ENCODE data around the gene CFAP20. TPM values are rescaled to one million over a fixed set of nuclear protein-coding genes. Genes with fewer than 3 reads are reported as not detected.

The CFAP20 gene
- total RNA-seq, 1 experiment from 2014 or later = 59.7 TPM

GRCh38 chr16:58124601-58124915, 4.6 kb downstream of the CFAP20 start:
- Histone ChIP-seq H3K9me2 (ENCODE audit: insufficient read depth) (no peaks in the 10 kb centered on the region), H3K36me3 (ENCODE audit: control insufficient read depth in 1 of 2, insufficient read depth in 2 of 2, low read length in 2 of 2) (no peaks in the 10 kb centered on the region), H2AFZ (ENCODE audit: low read depth, low read length, poor library complexity, severe bottlenecking) (no peak overlapping the region), H3K4me2 (ENCODE audit: low read length) (no peak overlapping the region), H3K4me3 (replicated peaks in 1 of 2; ENCODE audit: low read depth in 1 of 2, low read length in 2 of 2) (no peak overlapping the region), H3K27me3 (ENCODE audit: insufficient read depth, low read length) (no peaks in the 10 kb centered on the region), H3K9me3 (ENCODE audit: control insufficient read depth in 1 of 2, insufficient read depth in 1 of 2, low read depth in 1 of 2, low read length in 2 of 2) (no peaks in the 10 kb centered on the region), H3K27ac (ENCODE audit: low read depth, low read length) (no peak overlapping the region), H3K9ac (ENCODE audit: low read length) (no peak overlapping the region), H3K79me2 (ENCODE audit: insufficient read depth, low read length) (peaks cover 92% of the 10 kb centered on the region), H4K20me1 (ENCODE audit: insufficient read depth) (peaks cover 29% of the 10 kb centered on the region; the same call in 1 of the 2 replicates), H3K4me1 (ENCODE audit: control insufficient read depth in 1 of 2, insufficient read depth in 2 of 2, low read length in 2 of 2) (peaks cover 10 to 29% of the 10 kb centered on the region in 2 experiments; a peak in 3 of 4 replicates)
- ChIA-PET POLR2A (no interaction called here), RAD21 (ENCODE audit: low non-redundant PET in 1 of 2, low total read pairs in 2 of 2, uncharacterized antibody in 2 of 2, unreplicated experiment in 2 of 2) (no interaction called here), CTCF (interaction anchor here (1.5 kb wide), 1 partner anchor 27 kb away, joined by 3 read pairs; no protein-coding TSS in a partner anchor)
- intact Hi-C loops (cut with micrococcal nuclease) = no loop called here
- DNase-seq (ENCODE audit: low read depth, low spot score) (no peak), ATAC-seq (no peak)
- TF ChIP-seq TCF7L2 (IDR thresholded peaks at IDR 0.05; ENCODE audit: borderline replicate concordance, extremely low read depth, insufficient read depth, insufficient read length) = no peak
- TF ChIP-seq RAD21 (IDR thresholded peaks at IDR 0.05; ENCODE audit: low read depth) = no peak
- TF ChIP-seq JUND (IDR thresholded peaks at IDR 0.05) = no peak
- TF ChIP-seq EZH2 (IDR thresholded peaks at IDR 0.05) = no peak
- TF ChIP-seq POLR2AphosphoS5 (IDR thresholded peaks at IDR 0.05; ENCODE audit: low read depth, low read length) = no peak
- no peak for TF ChIP-seq SP1 (IDR thresholded peaks at IDR 0.05; ENCODE audit: low read depth)
- TF ChIP-seq ZFX (IDR thresholded peaks at IDR 0.05) = no peak
- no peak for TF ChIP-seq EGR1 (IDR thresholded peaks at IDR 0.05; ENCODE audit: low read depth)
- no peak for TF ChIP-seq FOSL1 (IDR thresholded peaks at IDR 0.05; ENCODE audit: low read depth)
- no peak for TF ChIP-seq SRF (IDR thresholded peaks at IDR 0.05; ENCODE audit: low read depth)
- no peak for TF ChIP-seq ZNF274 (IDR thresholded peaks at IDR 0.05; ENCODE audit: low read depth, low read length)
- no peak for TF ChIP-seq CTCF (IDR thresholded peaks at IDR 0.05 in 2 of 3, conservative IDR thresholded peaks at IDR 0.05 in 1 of 3; ENCODE audit: borderline replicate concordance in 1 of 3, insufficient read depth in 1 of 3, low read depth in 2 of 3, low read length in 2 of 3)
- no peak for TF ChIP-seq CEBPB (IDR thresholded peaks at IDR 0.05; ENCODE audit: low read depth)
- no peak for TF ChIP-seq EZH2phosphoT487 (IDR thresholded peaks at IDR 0.05; ENCODE audit: borderline replicate concordance)
- TF ChIP-seq REST (IDR thresholded peaks at IDR 0.05; ENCODE audit: low read depth) = no peak
- no TSS peak for BruUV-seq (replicated peaks)

Measured in HCT116 (cell line).